ENCODE measurements around the gene UTS2R.

UTS2R gene

GRCh38 chr17:82399041-82399441 is 27.5 kb downstream of the UTS2R start:
- no peak overlapping the region for H3K4me3 ChIP-seq (ENCODE audit: control insufficient read depth in 1 of 7, extremely low read depth in 1 of 7, insufficient read depth in 4 of 7, low read depth in 2 of 7, low read length in 6 of 7)
- CTCF ChIA-PET, result interaction anchor here (1.1 to 2.9 kb wide), 4 partner anchors 9 to 26 kb away, joined by 3 to 9 read pairs (median 4); no protein-coding TSS in a partner anchor
- H3K4me1 ChIP-seq (ENCODE audit: control extremely low read depth in 1 of 4, control insufficient read depth in 4 of 4, insufficient read depth in 4 of 4, low read length in 3 of 4), result peaks cover 0 to 29% (median 27%) of the 10 kb centered on the region in 4 experiments
- no peak overlapping the region for H3K27ac ChIP-seq (ENCODE audit: insufficient read depth in 1 of 2, low read depth in 1 of 2, low read length in 2 of 2, poor library complexity in 1 of 2, severe bottlenecking in 2 of 2)
- H3K27me3 ChIP-seq (replicated peaks in 2 of 5; ENCODE audit: control insufficient read depth in 4 of 5, insufficient read depth in 5 of 5, low read length in 4 of 5), result no peaks in the 10 kb centered on the region
- 93% methylated on average over 13 of the region's 13 CpGs for WGBS (ENCODE audit: insufficient coverage)
- no peaks in the 10 kb centered on the region for H3K9me3 ChIP-seq (ENCODE audit: control extremely low read depth in 1 of 5, control insufficient read depth in 4 of 5, insufficient read depth in 2 of 5, low read depth in 1 of 5, low read length in 4 of 5)
- DNase-seq, result no peak
- POLR2A ChIA-PET, result no interaction called here
- peaks cover 4 to 31% (median 21%) of the 10 kb centered on the region in 4 experiments for H3K36me3 ChIP-seq (ENCODE audit: control insufficient read depth in 4 of 4, insufficient read depth in 4 of 4, low read length in 3 of 4)

GRCh38 chr17:82399601-82400101 is 28.1 kb downstream of the UTS2R start:
- peak overlapping the region in 1 of 7 experiments; percentile 19 for H3K4me3 ChIP-seq (ENCODE audit: control insufficient read depth in 1 of 7, extremely low read depth in 1 of 7, insufficient read depth in 4 of 7, low read depth in 2 of 7, low read length in 6 of 7)
- no peak for DNase-seq
- ChIA-PET POLR2A (interaction anchor here (0.6 to 1.1 kb wide), 2 partner anchors 29 to 106 kb away, joined by 3 to 4 read pairs; no protein-coding TSS in a partner anchor), CTCF (interaction anchor here (0.9 to 2.9 kb wide), 7 partner anchors 8 to 50 kb away, joined by 3 to 9 read pairs (median 4); no protein-coding TSS in a partner anchor)
- WGBS (ENCODE audit: insufficient coverage), result 98% methylated on average over 15 of the region's 18 CpGs
- peaks cover 0 to 29% (median 27%) of the 10 kb centered on the region in 4 experiments for H3K4me1 ChIP-seq (ENCODE audit: control extremely low read depth in 1 of 4, control insufficient read depth in 4 of 4, insufficient read depth in 4 of 4, low read length in 3 of 4)
- H3K36me3 ChIP-seq (ENCODE audit: control insufficient read depth in 4 of 4, insufficient read depth in 4 of 4, low read length in 3 of 4), result peaks cover 4 to 30% (median 21%) of the 10 kb centered on the region in 4 experiments
- peak overlapping the region in 1 of 2 experiments; percentile 66 for H3K27ac ChIP-seq (ENCODE audit: insufficient read depth in 1 of 2, low read depth in 1 of 2, low read length in 2 of 2, poor library complexity in 1 of 2, severe bottlenecking in 2 of 2)
- no peaks in the 10 kb centered on the region for H3K27me3 ChIP-seq (replicated peaks in 2 of 5; ENCODE audit: control insufficient read depth in 4 of 5, insufficient read depth in 5 of 5, low read length in 4 of 5)
- no peaks in the 10 kb centered on the region for H3K9me3 ChIP-seq (ENCODE audit: control extremely low read depth in 1 of 5, control insufficient read depth in 4 of 5, insufficient read depth in 2 of 5, low read depth in 1 of 5, low read length in 4 of 5)

- H3K9me3 ChIP-seq (ENCODE audit: control extremely low read depth in 1 of 5, control insufficient read depth in 4 of 5, insufficient read depth in 2 of 5, low read depth in 1 of 5, low read length in 4 of 5), result no peaks in the 10 kb centered on the region
- peak overlapping the region in 1 of 7 experiments; percentile 19 for H3K4me3 ChIP-seq (ENCODE audit: control insufficient read depth in 1 of 7, extremely low read depth in 1 of 7, insufficient read depth in 4 of 7, low read depth in 2 of 7, low read length in 6 of 7)
- peak overlapping the region in 1 of 2 experiments; percentile 66 for H3K27ac ChIP-seq (ENCODE audit: insufficient read depth in 1 of 2, low read depth in 1 of 2, low read length in 2 of 2, poor library complexity in 1 of 2, severe bottlenecking in 2 of 2)
- 18% methylated on average over 3 of the region's 7 CpGs for WGBS (ENCODE audit: insufficient coverage)
- POLR2A ChIA-PET, result interaction anchor here (0.6 to 1.1 kb wide), 4 partner anchors 29 to 106 kb away, joined by 3 to 4 read pairs (median 4); no protein-coding TSS in a partner anchor
- peak; percentile 55 to 86 (median 81) for DNase-seq
- peaks cover 4 to 34% (median 22%) of the 10 kb centered on the region in 4 experiments for H3K36me3 ChIP-seq (ENCODE audit: control insufficient read depth in 4 of 4, insufficient read depth in 4 of 4, low read length in 3 of 4)
- no peaks in the 10 kb centered on the region for H3K27me3 ChIP-seq (replicated peaks in 2 of 5; ENCODE audit: control insufficient read depth in 4 of 5, insufficient read depth in 5 of 5, low read length in 4 of 5)
- CTCF ChIA-PET, result interaction anchor here (0.9 to 2.9 kb wide), 5 partner anchors 7 to 51 kb away, joined by 3 to 9 read pairs (median 4); no protein-coding TSS in a partner anchor
- peaks cover 0 to 29% (median 27%) of the 10 kb centered on the region in 4 experiments for H3K4me1 ChIP-seq (ENCODE audit: control extremely low read depth in 1 of 4, control insufficient read depth in 4 of 4, insufficient read depth in 4 of 4, low read length in 3 of 4)
Measured at GRCh38 chr17:82400206-82400605, 28.6 kb downstream of the UTS2R start.

- peak; percentile 80 to 88 (median 85) for DNase-seq
- ChIA-PET POLR2A (interaction anchor here (1.0 kb wide), 1 partner anchor 96 kb away, joined by 3 read pairs; no protein-coding TSS in a partner anchor), CTCF (interaction anchor here (1.4 to 2.9 kb wide), 2 partner anchors 10 to 48 kb away, joined by 7 to 9 read pairs; no protein-coding TSS in a partner anchor)
- Histone ChIP-seq H3K27ac (ENCODE audit: insufficient read depth in 1 of 2, low read depth in 1 of 2, low read length in 2 of 2, poor library complexity in 1 of 2, severe bottlenecking in 2 of 2) (peak overlapping the region in 1 of 2 experiments; percentile 66), H3K4me3 (ENCODE audit: control insufficient read depth in 1 of 7, extremely low read depth in 1 of 7, insufficient read depth in 4 of 7, low read depth in 2 of 7, low read length in 6 of 7) (peak overlapping the region in 5 of 7 experiments; percentile 37 to 63 (median 53)), H3K9me3 (ENCODE audit: control extremely low read depth in 1 of 5, control insufficient read depth in 4 of 5, insufficient read depth in 2 of 5, low read depth in 1 of 5, low read length in 4 of 5) (no peaks in the 10 kb centered on the region), H3K27me3 (replicated peaks in 2 of 5; ENCODE audit: control insufficient read depth in 4 of 5, insufficient read depth in 5 of 5, low read length in 4 of 5) (no peaks in the 10 kb centered on the region), H3K36me3 (ENCODE audit: control insufficient read depth in 4 of 4, insufficient read depth in 4 of 4, low read length in 3 of 4) (peaks cover 4 to 34% (median 22%) of the 10 kb centered on the region in 4 experiments), H3K4me1 (ENCODE audit: control extremely low read depth in 1 of 4, control insufficient read depth in 4 of 4, insufficient read depth in 4 of 4, low read length in 3 of 4) (peaks cover 0 to 29% (median 27%) of the 10 kb centered on the region in 4 experiments)
- WGBS (ENCODE audit: insufficient coverage), result 14% methylated on average over 11 of the region's 19 CpGs
Measured at GRCh38 chr17:82400830-82401229, 29.3 kb downstream of the UTS2R start.

- DNase-seq, result no peak
- H3K36me3 ChIP-seq (ENCODE audit: control insufficient read depth in 4 of 4, insufficient read depth in 4 of 4, low read length in 3 of 4), result peaks cover 4 to 30% (median 19%) of the 10 kb centered on the region in 4 experiments
- H3K9me3 ChIP-seq (ENCODE audit: control extremely low read depth in 1 of 5, control insufficient read depth in 4 of 5, insufficient read depth in 2 of 5, low read depth in 1 of 5, low read length in 4 of 5), result no peaks in the 10 kb centered on the region
- peaks cover 0 to 37% (median 34%) of the 10 kb centered on the region in 4 experiments for H3K4me1 ChIP-seq (ENCODE audit: control extremely low read depth in 1 of 4, control insufficient read depth in 4 of 4, insufficient read depth in 4 of 4, low read length in 3 of 4)
- H3K4me3 ChIP-seq (ENCODE audit: control insufficient read depth in 1 of 7, extremely low read depth in 1 of 7, insufficient read depth in 4 of 7, low read depth in 2 of 7, low read length in 6 of 7), result no peak overlapping the region
- CTCF ChIA-PET, result interaction anchor here (1.1 to 2.0 kb wide), 3 partner anchors 11 to 50 kb away, joined by 3 to 6 read pairs (median 4); no protein-coding TSS in a partner anchor
- POLR2A ChIA-PET, result no interaction called here
- no peak overlapping the region for H3K27ac ChIP-seq (ENCODE audit: insufficient read depth in 1 of 2, low read depth in 1 of 2, low read length in 2 of 2, poor library complexity in 1 of 2, severe bottlenecking in 2 of 2)
- H3K27me3 ChIP-seq (replicated peaks in 2 of 5; ENCODE audit: control insufficient read depth in 4 of 5, insufficient read depth in 5 of 5, low read length in 4 of 5), result no peaks in the 10 kb centered on the region
- 95% methylated on average over 4 of the region's 7 CpGs for WGBS (ENCODE audit: insufficient coverage)
Measured at GRCh38 chr17:82402865-82403264, 31.3 kb downstream of the UTS2R start.

GRCh38 chr17:82403662-82404660 is 32.4 kb downstream of the UTS2R start:
- Histone ChIP-seq H3K27ac (ENCODE audit: insufficient read depth in 1 of 2, low read depth in 1 of 2, low read length in 2 of 2, poor library complexity in 1 of 2, severe bottlenecking in 2 of 2) (no peak overlapping the region), H3K9me3 (ENCODE audit: control extremely low read depth in 1 of 5, control insufficient read depth in 4 of 5, insufficient read depth in 2 of 5, low read depth in 1 of 5, low read length in 4 of 5) (no peaks in the 10 kb centered on the region), H3K4me1 (ENCODE audit: control extremely low read depth in 1 of 4, control insufficient read depth in 4 of 4, insufficient read depth in 4 of 4, low read length in 3 of 4) (peaks cover 0 to 37% (median 34%) of the 10 kb centered on the region in 4 experiments), H3K4me3 (ENCODE audit: control insufficient read depth in 1 of 7, extremely low read depth in 1 of 7, insufficient read depth in 4 of 7, low read depth in 2 of 7, low read length in 6 of 7) (no peak overlapping the region), H3K36me3 (ENCODE audit: control insufficient read depth in 4 of 4, insufficient read depth in 4 of 4, low read length in 3 of 4) (peaks cover 4 to 30% (median 22%) of the 10 kb centered on the region in 4 experiments), H3K27me3 (replicated peaks in 2 of 5; ENCODE audit: control insufficient read depth in 4 of 5, insufficient read depth in 5 of 5, low read length in 4 of 5) (no peaks in the 10 kb centered on the region)
- no peak for DNase-seq
- 97% methylated on average over 55 of the region's 67 CpGs for WGBS (ENCODE audit: insufficient coverage)
- ChIA-PET POLR2A (interaction anchor here (0.7 kb wide), 1 partner anchor 324 kb away, joined by 5 read pairs; no protein-coding TSS in a partner anchor), CTCF (interaction anchor here (2.0 kb wide), 1 partner anchor 51 kb away, joined by 6 read pairs; no protein-coding TSS in a partner anchor)

Measured in common myeloid progenitor, CD34-positive (primary cell).